IPS DF 4.7 (cell line): Measurements from ENCODE around the gene EIF3L.

Experiments used
- DNase-seq: peaks from one replicate; pipeline ENCODE4 v3.0.0-alpha.2; 2013; ENCODE audit warnings: low spot score; ENCODE audit errors: extremely low read depth

EIF3L gene

GRCh38 chr22:37817705-37818408 is 31.4 kb upstream of the EIF3L start:
- no peak for DNase-seq

DNA sequence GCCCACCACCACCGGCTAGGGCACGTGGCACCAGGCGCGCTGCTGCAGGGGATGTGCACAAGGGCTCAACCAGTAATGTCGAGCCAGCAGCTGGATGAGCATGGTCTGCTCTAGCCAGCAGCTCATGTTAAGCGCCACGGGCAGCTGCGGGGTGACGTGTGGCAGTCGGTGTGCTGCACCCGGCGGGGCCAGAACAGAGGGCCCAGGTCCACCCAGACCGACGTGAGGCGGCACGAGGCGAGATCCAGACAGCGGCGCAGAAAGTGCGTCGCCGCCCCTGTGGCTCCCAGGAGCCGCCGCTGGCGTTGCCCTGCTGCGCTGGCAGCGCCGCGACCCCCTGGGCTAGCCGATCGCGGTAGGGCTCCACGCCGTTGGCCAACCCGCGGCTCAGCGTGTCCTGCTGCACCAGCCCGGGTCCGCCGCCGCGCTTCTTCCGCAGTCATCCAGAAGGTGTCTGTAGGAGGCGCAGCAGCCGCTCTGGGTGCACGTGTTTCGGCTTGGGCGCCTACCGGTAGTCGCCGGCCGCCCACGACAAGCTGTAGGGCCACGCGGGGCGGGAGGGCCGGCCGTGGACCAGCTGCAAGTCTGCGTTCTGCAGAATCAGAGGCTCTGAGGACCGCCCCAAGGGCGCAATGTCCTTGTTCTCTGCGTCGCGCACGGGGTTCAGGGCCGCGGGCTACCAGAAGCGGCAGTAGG is 30.7 kb upstream of the EIF3L start:
- DNase-seq = no peak

GRCh38 chr22:37819105-37819433 is 30.1 kb upstream of the EIF3L start:
- DNase-seq = no peak

DNA sequence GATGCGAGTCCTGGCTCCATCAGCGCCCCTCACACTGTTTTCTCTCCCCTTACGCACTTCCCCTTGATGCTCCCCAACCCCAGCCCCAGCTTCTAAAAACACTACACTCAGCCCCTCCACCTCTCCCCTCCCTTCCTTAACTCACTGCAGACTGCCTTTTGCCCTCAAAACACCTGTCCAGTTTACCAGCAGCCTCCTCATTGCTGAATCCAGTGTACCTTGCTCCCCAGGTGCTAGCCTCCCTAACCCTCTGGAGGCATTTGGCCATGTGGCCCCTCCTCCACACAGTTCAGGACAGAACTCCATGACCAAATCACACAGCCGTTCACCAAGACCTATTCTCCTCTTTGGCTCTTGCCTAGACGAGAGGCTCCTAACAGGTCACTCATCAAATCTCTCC is 28.9 kb upstream of the EIF3L start:
- no peak for DNase-seq

GRCh38 chr22:37822079-37822833 is 27.0 kb upstream of the EIF3L start:
- no peak for DNase-seq

DNA sequence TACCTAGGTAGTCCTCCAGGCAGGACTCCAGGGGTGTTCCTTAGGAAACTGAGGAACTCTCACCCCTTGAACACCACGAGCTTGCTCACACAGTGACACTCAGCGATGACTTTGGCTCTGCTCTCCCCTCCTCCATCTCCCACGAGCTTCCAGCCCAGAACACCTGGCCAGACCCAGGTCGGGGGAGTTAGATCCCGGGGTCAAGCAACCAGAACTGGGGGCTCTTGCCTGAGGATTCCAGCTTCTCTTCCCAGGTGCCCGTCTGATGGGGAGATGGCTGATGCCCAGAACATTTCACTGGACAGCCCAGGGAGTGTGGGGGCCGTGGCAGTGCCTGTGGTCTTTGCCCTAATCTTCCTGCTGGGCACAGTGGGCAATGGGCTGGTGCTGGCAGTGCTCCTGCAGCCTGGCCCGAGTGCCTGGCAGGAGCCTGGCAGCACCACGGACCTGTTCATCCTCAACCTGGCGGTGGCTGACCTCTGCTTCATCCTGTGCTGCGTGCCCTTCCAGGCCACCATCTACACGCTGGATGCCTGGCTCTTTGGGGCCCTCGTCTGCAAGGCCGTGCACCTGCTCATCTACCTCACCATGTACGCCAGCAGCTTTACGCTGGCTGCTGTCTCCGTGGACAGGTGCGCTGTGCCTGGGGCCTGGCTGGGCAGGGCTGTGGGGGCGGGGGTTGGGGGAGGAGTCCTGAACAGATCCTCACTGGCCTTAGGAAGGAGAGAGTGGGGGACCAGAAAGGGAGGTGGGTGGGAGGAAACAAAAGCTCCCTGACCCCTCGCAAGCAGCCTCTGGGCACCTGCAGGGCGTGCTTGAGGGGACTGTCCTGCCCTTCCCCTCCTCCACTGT is 25.9 kb upstream of the EIF3L start, which contains the start of gene GALR3:
Gene GALR3, plus strand, starts transcription at position 249 of the 852 bp plus-strand sequence. Its CDS starts 25 bp downstream, at position 274.
- DNase-seq = no peak

GRCh38 chr22:37824674-37825641 is 24.3 kb upstream of the EIF3L start:
- no peak for DNase-seq

GRCh38 chr22:37827056-37827455 is 22.2 kb upstream of the EIF3L start:
- DNase-seq = no peak

DNA sequence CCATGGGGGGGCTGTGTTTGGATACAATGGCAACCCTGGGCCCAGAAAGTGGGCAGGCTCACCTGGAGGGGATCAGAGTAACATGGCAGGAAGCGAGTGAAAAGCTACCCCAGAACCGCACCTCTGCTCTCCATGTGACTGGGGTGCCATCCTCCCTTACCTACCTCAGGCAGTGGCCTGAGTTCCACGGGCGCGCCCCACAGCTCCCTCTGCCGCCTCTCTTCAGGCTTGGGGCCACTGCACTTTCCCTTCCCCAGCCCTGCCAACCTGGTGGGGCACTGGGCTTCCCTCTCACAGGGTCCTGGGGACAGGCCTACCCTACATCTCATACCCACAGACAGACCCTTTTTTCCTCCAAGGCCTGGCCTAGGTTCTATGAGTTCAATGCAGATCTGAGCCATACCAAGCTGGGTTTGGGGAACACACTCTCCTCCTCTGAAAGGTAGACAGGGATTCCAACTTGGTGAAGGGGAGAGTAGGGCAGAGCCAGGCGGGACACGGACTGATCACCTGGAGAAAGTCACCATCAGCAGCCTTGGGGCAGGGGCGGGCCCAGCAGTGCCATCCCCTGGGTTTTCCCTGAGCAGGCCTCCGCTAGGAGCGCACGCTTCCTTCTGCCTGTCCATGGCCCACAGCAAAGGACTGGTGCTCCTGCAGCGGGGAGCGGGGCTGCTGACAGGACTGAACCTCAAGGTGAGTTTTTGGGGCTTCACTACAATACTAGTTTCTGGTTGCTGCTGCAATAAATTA is 19.0 kb upstream of the EIF3L start:
- no peak for DNase-seq

DNA sequence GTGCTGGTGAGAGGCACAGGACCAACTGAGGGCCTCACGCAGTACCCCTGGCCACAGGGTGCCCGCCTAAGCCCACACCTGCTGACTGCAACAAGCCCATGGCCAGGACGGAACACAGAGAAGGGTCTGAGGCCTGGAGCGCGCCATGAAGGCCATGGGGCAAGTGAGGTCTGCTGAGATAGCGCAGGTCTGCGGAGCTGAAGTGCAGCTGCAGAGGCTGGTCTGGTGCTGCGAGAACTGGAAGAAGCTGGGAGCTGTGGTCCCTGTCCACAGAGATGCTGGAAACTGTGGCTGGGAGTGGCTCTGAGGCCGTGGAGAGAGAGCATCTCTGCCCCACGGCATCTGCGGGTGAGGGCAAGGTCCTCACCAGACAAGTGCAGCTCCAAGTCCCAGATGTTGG is 17.7 kb upstream of the EIF3L start:
- DNase-seq = no peak

- DNase-seq = no peak
Observed at GRCh38 chr22:37832022-37832857, 17.0 kb upstream of the EIF3L start.

DNA sequence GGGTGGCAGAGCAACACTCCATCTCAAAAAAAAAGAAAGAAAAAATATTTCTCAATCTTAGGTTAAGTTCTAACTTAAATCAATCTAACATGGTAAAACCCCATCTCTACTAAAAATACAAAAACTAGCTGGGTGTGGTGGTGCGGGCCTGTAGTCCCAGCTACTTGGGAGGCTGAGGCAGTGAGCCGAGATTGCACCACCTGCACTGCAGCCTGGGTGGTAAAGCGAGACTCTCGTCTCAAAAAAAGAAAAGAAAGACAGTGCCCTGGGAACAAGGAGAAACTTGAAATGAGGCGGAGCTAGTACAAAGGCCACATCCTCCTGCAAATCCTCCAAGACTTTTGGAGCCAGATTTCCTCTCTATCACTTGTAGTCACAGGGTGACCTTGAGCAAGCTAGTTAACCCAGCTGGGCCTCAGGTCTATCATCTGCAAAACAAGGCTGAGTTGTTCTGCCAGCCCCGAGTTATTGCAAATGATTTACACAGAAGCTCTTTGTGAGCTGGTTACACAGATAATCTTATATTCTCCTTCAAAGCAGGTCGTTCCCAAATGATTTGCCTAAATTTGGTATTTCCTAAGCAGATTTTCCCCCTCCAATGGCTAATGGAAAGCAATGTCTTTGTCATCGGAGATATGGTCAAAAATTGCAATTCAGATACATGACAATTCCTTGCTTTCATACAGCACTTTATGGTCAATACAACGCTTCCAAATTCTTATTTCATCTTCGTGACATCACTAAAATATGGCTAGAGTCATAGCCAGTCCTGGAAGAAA is 7.0 kb upstream of the EIF3L start:
- no peak for DNase-seq

- no peak for DNase-seq
Observed at GRCh38 chr22:37843741-37844089, 5.5 kb upstream of the EIF3L start.

DNA sequence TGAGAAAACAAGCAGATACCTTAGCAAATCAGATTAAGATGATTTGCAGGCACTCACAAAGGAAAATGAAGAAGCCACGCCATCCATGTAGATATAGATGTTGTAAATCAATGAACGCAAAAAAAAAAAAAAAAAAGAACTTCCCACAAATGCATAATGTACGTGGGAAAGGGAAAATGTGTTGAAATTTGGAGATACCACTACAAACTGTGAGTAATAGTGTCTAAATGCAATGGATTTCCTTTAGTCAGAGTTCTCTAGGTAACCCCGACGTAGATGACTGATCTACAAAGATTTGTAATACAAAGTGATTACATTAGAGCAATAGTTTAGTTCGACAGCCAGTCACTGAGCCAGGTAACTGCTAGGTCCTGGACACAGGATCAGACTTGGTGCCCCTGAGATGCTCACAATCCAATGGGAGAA is 4.3 kb upstream of the EIF3L start:
- no peak for DNase-seq

DNA sequence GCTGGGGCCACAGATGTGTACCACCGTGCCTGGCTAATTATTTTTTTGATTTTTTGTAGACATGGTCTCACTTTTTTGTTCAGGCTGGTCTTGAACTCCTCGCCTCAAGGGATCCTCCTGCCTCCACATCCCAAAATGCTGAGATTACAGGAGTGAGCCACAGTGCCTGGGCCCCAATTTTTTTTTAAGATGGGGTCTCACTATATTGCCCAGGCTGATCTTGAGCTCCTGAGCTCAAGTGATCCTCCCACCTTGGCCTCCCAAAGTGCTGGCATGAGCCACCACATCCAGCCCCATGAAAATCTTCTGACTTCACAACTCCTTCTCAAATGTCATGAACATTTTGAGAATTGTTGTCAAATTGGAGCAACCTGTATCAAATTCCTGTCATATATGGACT is 2.8 kb upstream of the EIF3L start:
- no peak for DNase-seq

- DNase-seq = no peak
Observed at GRCh38 chr22:37848587-37849088, 581 bp upstream of the EIF3L start.

DNA sequence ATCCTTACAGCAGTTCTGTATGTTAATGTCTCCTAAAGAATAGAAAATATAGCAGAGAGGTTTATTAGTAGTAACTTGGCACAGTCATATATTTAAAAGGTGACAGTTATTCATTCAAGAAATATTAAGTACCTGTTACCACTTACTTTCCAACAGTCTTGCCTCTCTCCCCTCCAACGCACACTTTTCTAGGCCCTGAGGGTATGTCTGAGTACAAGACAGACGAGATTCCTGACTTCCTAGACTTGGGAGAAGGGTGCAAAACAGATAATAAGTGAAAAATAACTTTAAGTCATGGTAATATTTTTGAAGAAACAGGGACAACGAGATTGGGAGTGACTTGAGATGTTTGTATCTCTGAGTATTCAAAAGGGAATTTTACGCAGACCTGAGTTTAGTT is 1.6 kb downstream of the EIF3L start:
- no peak for DNase-seq

DNA sequence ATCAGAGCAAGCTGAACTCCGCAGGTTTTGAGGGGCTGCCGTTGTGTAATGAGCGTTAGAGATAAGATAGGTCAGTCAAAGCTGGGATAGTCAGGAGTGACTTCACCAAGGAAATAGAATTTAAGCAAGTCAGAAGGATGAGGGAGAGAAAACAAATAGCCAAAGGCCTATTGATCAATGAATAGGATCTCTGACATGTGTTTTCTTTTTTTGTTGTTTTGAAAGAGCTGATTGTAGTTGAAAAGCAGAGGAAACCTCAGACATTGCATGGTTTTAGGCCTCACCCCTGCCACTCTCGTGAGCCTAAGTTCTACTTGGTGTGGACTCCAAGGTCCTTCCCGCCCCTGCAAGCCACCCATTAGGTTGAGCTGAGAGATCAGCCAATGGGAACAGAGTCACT is 3.2 kb downstream of the EIF3L start:
- DNase-seq = no peak
